Kidney epithelial cell (primary cell): ENCODE results near the gene ATG9B. TPM values are rescaled to one million over a fixed set of nuclear protein-coding genes. Genes with fewer than 3 reads are reported as not detected.
"Not testable (repeated sequence)": the region's sequence is repeated elsewhere in the genome, so short reads cannot be mapped to it uniquely, and the experiment has no call there.

Source experiments
- DNase-seq: peaks from one replicate; pipeline ENCODE4 v3.0.0-alpha.2; 2010; ENCODE audit warnings: low read depth
- H3K27me3 ChIP-seq: 2 replicates; pipeline ENCODE4 v1.6.0; 2011; ENCODE audit warnings: low read length; ENCODE audit not compliant: control insufficient read depth, insufficient read depth
- H3K36me3 ChIP-seq: 2 replicates; pipeline ENCODE4 v1.5.1; 2011; ENCODE audit warnings: low read length; ENCODE audit not compliant: control insufficient read depth, insufficient read depth
- H3K4me3 ChIP-seq: 2 replicates; pipeline ENCODE4 v1.5.1; 2011; ENCODE audit warnings: low read depth, mild to moderate bottlenecking, control low read depth, low read length
- total RNA-seq: library from RNA; depleted of rRNA; stranded (reverse); fragments of >200 nt; gene quantifications from 2 replicates; pipeline ENCODE4 v1.2.3, GENCODE V29; 2015
- TF ChIP-seq, protein P1 (sequence below): IDR thresholded peaks from 2 replicates; pipeline ENCODE4 v1.5.1; 2011; ENCODE audit warnings: mild to moderate bottlenecking, moderate library complexity, low read length, control low read depth, inconsistent platforms; ENCODE audit not compliant: insufficient read depth, poor library complexity, severe bottlenecking

The ATG9B gene
- total RNA-seq, 1 donor from 2014 or later, result 2.1 TPM

DNA sequence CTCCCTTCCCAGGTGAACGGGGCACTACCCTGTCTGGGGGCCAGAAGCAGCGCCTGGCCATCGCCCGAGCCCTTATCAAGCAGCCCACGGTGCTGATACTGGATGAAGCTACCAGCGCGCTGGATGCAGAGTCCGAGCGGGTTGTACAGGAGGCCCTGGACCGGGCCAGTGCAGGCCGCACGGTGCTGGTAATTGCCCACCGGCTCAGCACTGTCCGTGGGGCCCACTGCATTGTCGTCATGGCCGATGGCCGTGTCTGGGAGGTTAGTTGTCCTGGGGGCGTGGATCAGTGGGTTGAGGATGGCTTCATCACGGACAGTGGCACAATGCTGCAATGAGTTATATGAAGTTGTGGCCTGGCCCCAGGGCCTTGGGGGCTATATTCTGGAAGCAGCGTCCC, 19.7 kb upstream of the ATG9B start:
- peaks cover 9% of the 10 kb centered on the region for H3K27me3 ChIP-seq
- no peak overlapping the region for H3K4me3 ChIP-seq
- TF ChIP-seq, protein P1, sequence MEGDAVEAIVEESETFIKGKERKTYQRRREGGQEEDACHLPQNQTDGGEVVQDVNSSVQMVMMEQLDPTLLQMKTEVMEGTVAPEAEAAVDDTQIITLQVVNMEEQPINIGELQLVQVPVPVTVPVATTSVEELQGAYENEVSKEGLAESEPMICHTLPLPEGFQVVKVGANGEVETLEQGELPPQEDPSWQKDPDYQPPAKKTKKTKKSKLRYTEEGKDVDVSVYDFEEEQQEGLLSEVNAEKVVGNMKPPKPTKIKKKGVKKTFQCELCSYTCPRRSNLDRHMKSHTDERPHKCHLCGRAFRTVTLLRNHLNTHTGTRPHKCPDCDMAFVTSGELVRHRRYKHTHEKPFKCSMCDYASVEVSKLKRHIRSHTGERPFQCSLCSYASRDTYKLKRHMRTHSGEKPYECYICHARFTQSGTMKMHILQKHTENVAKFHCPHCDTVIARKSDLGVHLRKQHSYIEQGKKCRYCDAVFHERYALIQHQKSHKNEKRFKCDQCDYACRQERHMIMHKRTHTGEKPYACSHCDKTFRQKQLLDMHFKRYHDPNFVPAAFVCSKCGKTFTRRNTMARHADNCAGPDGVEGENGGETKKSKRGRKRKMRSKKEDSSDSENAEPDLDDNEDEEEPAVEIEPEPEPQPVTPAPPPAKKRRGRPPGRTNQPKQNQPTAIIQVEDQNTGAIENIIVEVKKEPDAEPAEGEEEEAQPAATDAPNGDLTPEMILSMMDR, result no peak
- no peak for DNase-seq
- no peaks in the 10 kb centered on the region for H3K36me3 ChIP-seq

DNA sequence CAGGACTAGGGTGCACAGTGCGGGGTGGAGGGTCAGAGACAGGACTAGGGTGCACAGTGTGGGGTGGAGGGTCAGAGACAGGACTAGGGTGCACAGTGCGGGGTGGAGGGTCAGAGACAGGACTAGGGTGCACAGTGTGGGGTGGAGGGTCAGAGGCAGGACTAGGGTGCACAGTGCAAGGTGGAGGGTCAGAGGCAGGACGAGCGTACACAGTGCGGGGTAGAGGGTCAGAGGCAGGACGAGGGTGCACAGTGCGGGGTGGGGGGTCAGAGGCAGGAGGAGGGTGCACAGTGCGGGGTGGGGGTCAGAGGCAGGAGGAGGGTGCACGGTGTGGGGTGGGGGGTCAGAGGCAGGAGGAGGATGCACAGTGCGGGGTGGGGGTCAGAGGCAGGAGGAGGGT, 19.2 kb upstream of the ATG9B start:
- H3K27me3 ChIP-seq, H3K4me3 ChIP-seq, H3K36me3 ChIP-seq, DNase-seq: not testable (repeated sequence)

DNA sequence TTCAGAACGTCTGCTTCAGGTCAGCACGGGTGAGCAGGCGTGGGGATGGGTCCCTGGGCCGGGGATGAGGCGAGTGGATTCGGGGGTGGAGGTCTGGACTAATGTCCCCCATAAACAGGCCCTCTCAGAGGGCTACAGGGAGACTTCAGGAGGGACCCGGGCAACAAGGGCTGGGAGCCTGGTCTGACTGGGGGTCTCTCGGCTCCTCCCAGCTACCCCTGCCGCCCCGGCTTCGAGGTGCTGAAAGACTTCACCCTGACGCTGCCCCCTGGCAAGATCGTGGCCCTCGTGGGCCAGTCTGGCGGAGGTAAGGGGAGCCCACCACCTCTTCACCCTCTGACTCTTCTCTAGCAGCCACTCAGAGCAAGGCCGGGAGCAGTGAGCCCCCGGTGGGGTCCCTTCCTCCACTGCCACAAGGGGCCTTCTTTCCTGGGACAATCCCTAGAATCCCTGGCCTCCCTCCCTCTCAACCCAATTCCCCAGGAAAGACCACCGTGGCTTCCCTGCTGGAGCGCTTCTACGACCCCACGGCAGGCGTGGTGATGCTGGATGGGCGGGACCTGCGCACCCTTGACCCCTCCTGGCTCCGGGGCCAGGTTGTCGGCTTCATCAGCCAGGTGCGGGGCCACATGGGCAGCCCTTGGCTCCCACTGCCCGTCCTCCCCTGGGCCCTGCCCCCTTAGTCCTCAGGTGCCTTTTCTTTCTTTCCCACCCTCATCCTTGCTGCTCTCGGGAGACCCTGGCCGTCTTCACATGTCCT, 16.5 kb upstream of the ATG9B start:
- Histone ChIP-seq H3K4me3 (no peak overlapping the region), H3K27me3 (no peaks in the 10 kb centered on the region), H3K36me3 (no peaks in the 10 kb centered on the region)
- DNase-seq, result no peak
- TF ChIP-seq, protein P1, result no peak

DNA sequence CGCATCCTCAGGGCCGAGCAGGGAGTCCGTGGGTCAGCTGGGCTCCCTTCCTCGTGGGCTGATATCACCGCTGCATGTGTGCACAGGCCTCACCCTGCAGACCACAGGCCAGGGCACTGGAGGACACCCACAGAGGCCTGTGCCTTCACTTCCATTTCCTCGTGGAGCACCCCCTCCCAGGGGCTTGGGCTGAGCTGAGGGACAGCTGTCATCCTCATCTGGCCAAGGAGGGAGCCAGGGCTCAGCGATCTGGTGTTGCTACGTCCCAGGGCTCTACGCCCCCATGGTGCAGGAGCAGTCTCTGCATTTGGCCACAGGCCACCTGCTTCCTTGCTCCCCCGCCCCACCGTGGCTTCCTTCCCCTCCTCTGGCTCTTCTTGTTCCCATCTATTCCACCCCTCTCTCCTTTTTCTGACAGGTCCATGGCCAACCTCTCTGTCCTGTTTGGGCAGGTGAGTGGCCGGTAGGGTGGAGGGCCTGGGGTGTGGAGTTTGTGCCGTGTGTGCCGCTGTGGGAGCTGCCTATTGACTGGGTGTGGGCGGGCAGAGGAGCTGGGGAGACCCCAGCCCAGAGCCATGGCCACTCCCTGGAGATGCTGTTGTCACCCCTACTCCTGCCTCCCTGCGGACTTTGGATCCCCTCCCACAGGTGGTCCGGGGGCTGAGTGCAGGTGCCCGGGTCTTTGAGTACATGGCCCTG, 15.7 kb upstream of the ATG9B start:
- no peak for DNase-seq
- no peaks in the 10 kb centered on the region for H3K27me3 ChIP-seq
- H3K4me3 ChIP-seq, result no peak overlapping the region
- no peaks in the 10 kb centered on the region for H3K36me3 ChIP-seq
- TF ChIP-seq, protein P1, result no peak

DNA sequence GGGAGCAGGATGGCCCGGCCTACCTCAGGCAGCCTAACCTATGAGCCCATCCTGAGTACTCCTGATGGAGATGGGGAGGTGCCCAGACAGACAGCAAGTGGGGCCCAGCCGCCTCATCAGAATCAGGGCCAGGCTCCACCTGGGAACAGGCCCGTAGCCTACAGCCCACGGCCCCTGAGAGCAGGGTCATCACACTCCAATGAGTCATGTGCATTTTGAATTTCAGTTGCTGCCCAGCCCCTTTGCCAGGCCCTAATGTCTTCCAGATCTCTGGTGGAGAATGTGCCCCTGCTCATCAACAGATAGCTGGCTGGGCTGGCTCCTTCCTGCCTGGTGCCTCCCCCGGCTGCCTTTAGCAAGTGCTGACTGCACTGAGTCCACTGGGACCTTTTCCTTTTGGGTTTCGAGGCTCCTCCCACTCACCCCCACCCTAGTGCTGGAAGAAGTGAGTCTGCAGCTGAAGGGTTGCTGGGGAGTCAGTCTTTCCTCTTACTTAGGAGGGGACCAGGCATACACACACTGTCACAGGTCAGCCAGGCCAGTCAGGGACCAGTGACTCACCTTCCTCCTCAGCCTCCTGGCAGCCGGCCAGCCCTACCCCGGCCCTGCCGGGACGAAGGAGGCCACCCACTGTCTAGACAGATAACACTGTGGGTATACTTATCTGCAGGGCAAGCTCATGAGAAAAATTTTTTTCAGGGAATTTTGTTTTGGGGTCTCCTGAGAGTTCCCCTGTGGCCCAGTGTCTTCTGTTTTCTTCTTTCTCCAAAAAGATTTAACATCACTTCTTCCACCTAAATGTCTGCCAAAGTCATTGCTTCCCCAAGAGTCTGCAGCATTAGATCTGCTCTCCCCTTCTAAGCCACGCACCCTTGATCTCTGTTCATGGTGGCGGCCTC, 14.9 kb upstream of the ATG9B start:
- no peaks in the 10 kb centered on the region for H3K36me3 ChIP-seq
- TF ChIP-seq, protein P1, result no peak
- peak; percentile 87 for DNase-seq

DNA sequence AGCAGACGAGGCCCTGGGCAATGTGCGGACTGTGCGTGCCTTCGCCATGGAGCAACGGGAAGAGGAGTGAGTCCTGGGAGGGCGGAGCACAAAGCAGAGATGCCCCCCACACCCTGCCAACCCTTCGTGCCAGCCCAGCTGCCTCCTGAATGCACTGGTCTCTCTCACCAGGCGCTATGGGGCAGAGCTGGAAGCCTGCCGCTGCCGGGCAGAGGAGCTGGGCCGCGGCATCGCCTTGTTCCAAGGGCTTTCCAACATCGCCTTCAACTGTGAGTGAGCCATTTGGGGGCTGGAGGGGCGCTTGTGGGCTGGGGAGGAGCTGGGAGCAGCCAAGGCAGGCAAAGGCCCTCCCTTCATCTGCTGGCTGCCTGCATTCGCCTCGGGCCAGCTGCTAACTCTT, 11.6 kb upstream of the ATG9B start:
- Histone ChIP-seq H3K36me3 (no peaks in the 10 kb centered on the region), H3K4me3 (no peak overlapping the region), H3K27me3 (no peaks in the 10 kb centered on the region)
- TF ChIP-seq, protein P1, result no peak
- DNase-seq, result no peak

More for the DNA sequence above, 14.9 kb upstream of the ATG9B start:
- H3K27me3 ChIP-seq, result no peaks in the 10 kb centered on the region
- no peak overlapping the region for H3K4me3 ChIP-seq
